ENCODE results near the gene STARD9. TPM values are rescaled to one million over a fixed set of nuclear protein-coding genes. Genes with fewer than 3 reads are reported as not detected.

The STARD9 gene
- total RNA-seq, 1 donor from 2014 or later: 35.1 TPM

- Histone ChIP-seq H3K27me3 (no peaks in the 10 kb centered on the region), H3K9me3 (no peaks in the 10 kb centered on the region), H3K36me3 (peaks cover 0 to 38% of the 10 kb centered on the region in 2 donors), H3K4me3 (no peak overlapping the region), H3K4me1 (no peaks in the 10 kb centered on the region), H3K27ac (no peak overlapping the region)
- TF ChIP-seq CTCF (IDR thresholded peaks at IDR 0.05) (no peak), POLR2AphosphoS5 (IDR thresholded peaks at IDR 0.05; ENCODE audit: insufficient read depth in 1 of 2, low read depth in 1 of 2) (no peak), POLR2A (IDR thresholded peaks at IDR 0.05) (no peak)
- DNase-seq (ENCODE audit: extremely low spot score in 2 of 2): no peak
- intact Hi-C loops (cut with DNase I): no loop called here
Measured at GRCh38 chr15:42665827-42666226, 90.4 kb downstream of the STARD9 start.

- intact Hi-C loops (cut with DNase I): no loop called here
- peaks cover 0 to 27% of the 10 kb centered on the region in 2 donors for H3K36me3 ChIP-seq
- no peaks in the 10 kb centered on the region for H3K9me3 ChIP-seq
- no peaks in the 10 kb centered on the region for H3K4me1 ChIP-seq
- no peak for DNase-seq (ENCODE audit: extremely low spot score in 2 of 2)
- no peak overlapping the region for H3K27ac ChIP-seq
- no peak overlapping the region for H3K4me3 ChIP-seq
- H3K27me3 ChIP-seq: no peaks in the 10 kb centered on the region
- TF ChIP-seq POLR2A (IDR thresholded peaks at IDR 0.05) (no peak), CTCF (IDR thresholded peaks at IDR 0.05) (no peak), POLR2AphosphoS5 (IDR thresholded peaks at IDR 0.05; ENCODE audit: insufficient read depth in 1 of 2, low read depth in 1 of 2) (no peak)
Measured at GRCh38 chr15:42667855-42668254, 92.4 kb downstream of the STARD9 start.

DNA sequence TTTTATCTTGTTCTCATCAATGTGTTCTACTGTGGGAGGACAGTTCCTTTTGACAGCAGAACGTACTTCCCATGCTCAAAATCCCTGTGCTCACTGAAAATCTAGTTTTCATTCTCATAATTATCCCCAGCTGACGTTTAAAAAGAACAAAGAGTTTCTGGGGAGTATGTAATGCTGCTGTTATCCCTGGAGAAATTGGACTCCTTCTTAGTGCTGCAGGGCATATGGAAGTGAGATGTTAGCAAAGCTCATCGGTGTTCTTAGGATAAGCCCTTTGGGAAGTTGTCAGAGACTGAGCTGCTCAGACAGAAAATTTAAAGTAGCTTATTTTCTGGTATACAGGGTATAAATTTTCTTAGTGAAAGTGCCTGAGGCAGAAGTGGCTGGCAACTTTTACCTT lies 95.0 kb downstream of the STARD9 start:
- intact Hi-C loops (cut with DNase I): no loop called here
- peaks cover 0 to 33% of the 10 kb centered on the region in 2 donors for H3K36me3 ChIP-seq

DNA sequence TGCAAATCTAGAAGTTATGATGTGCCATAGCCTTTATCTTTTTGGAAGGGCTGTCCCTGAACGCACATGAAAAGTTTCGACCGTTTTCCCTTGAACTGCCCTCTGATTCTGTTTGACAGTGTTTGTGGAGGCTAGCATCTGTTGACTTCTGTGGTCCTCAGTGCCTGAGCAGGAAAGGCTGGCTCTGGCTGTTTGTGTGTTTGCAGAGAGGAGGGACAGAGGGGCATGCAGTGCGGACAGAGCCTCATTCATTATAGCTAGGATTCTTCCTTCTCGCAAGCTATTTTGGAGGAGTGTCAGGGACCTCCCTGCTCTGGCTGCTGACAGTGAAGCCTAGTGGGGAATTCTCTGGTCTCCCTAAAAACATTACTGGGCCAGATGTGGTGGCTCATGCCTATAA lies 97.0 kb downstream of the STARD9 start:
- Histone ChIP-seq H3K4me3 (no peak overlapping the region), H3K9me3 (no peaks in the 10 kb centered on the region), H3K27me3 (no peaks in the 10 kb centered on the region), H3K27ac (no peak overlapping the region), H3K36me3 (peaks cover 0 to 38% of the 10 kb centered on the region in 2 donors), H3K4me1 (no peaks in the 10 kb centered on the region)
- TF ChIP-seq POLR2A (IDR thresholded peaks at IDR 0.05): no peak
- no peak for TF ChIP-seq POLR2AphosphoS5 (IDR thresholded peaks at IDR 0.05; ENCODE audit: insufficient read depth in 1 of 2, low read depth in 1 of 2)
- TF ChIP-seq CTCF (IDR thresholded peaks at IDR 0.05): no peak
- DNase-seq (ENCODE audit: extremely low spot score in 2 of 2): no peak
- intact Hi-C loops (cut with DNase I): no loop called here

More for the DNA sequence above, 95.0 kb downstream of the STARD9 start:
- Histone ChIP-seq H3K4me1 (no peaks in the 10 kb centered on the region), H3K4me3 (no peak overlapping the region), H3K27me3 (no peaks in the 10 kb centered on the region), H3K27ac (no peak overlapping the region), H3K9me3 (no peaks in the 10 kb centered on the region)
- no peak for TF ChIP-seq POLR2AphosphoS5 (IDR thresholded peaks at IDR 0.05; ENCODE audit: insufficient read depth in 1 of 2, low read depth in 1 of 2)
- TF ChIP-seq POLR2A (IDR thresholded peaks at IDR 0.05): no peak
- TF ChIP-seq CTCF (IDR thresholded peaks at IDR 0.05): no peak
- DNase-seq (ENCODE audit: extremely low spot score in 2 of 2): no peak

DNA sequence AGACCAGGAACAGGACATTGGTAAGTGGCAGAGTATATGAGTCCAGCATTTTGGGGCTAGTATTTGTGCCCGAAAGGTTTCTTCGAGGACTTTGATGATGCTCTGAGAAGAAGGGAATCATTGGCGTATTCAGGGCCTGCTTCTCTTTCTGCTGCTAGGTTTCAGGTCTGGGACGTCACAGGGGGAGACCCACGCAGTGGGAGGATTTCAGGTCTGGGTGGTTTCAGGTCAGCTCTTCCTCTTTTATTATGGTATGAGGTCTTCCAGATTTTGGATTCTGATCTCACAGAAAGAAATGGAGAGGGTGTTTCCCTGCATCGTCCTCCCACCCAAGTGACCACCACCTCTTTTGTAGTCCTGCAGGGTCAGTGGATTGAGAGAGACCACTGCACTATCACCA lies 99.1 kb downstream of the STARD9 start:
- no peaks in the 10 kb centered on the region for H3K27me3 ChIP-seq
- H3K4me1 ChIP-seq: no peaks in the 10 kb centered on the region
- intact Hi-C loops (cut with DNase I): no loop called here
- H3K27ac ChIP-seq: no peak overlapping the region
- TF ChIP-seq POLR2A (IDR thresholded peaks at IDR 0.05): no peak
- TF ChIP-seq POLR2AphosphoS5 (IDR thresholded peaks at IDR 0.05; ENCODE audit: insufficient read depth in 1 of 2, low read depth in 1 of 2): no peak
- no peak for TF ChIP-seq CTCF (IDR thresholded peaks at IDR 0.05)
- no peak overlapping the region for H3K4me3 ChIP-seq
- no peaks in the 10 kb centered on the region for H3K9me3 ChIP-seq
- no peak for DNase-seq (ENCODE audit: extremely low spot score in 2 of 2)
- H3K36me3 ChIP-seq: peaks cover 0 to 32% of the 10 kb centered on the region in 2 donors
